Measurements from ENCODE around the gene TMEM154. TPM values are rescaled to one million over a fixed set of nuclear protein-coding genes. Genes with fewer than 3 reads are reported as not detected.

TMEM154 gene
- polyA plus RNA-seq, 3 donors = 24.7 to 157 (median 117) TPM

GRCh38 chr4:152689615-152690501, 10.1 kb upstream of the TMEM154 start:
- H3K27ac Mint-ChIP-seq = peak overlapping the region in 4 of 7 donors; percentile 2 to 91 (median 26)
- 86% methylated on average over 4 of the region's 7 CpGs for WGBS (ENCODE audit: insufficient coverage)
- H3K4me3 Mint-ChIP-seq = no peak overlapping the region
- Histone ChIP-seq H3K27me3 (ENCODE audit: control insufficient read depth in 2 of 2, insufficient read depth in 2 of 2, low read length in 2 of 2) (no peaks in the 10 kb centered on the region), H2AFZ (ENCODE audit: insufficient read depth, low read depth, low read length, poor library complexity, severe bottlenecking) (no peak overlapping the region), H3K9ac (ENCODE audit: insufficient read depth, low read length, poor library complexity, severe bottlenecking) (no peak overlapping the region), H3K4me1 (ENCODE audit: control insufficient read depth in 1 of 2, insufficient read depth in 2 of 2, low read length in 2 of 2) (peaks cover 19% of the 10 kb centered on the region in 2 donors), H3K9me3 (replicated peaks in 1 of 2; ENCODE audit: control insufficient read depth in 1 of 2, insufficient read depth in 1 of 2, low read length in 2 of 2) (no peaks in the 10 kb centered on the region), H3K4me2 (replicated peaks; ENCODE audit: extremely low read depth, low read length, poor library complexity, severe bottlenecking) (no peak overlapping the region), H3K36me3 (replicated peaks in 1 of 2; ENCODE audit: control insufficient read depth in 1 of 2, insufficient read depth in 2 of 2, low read length in 2 of 2) (no peaks in the 10 kb centered on the region), H3K27ac (ENCODE audit: low read depth in 1 of 2, low read length in 2 of 2) (no peak overlapping the region), H3K79me2 (ENCODE audit: insufficient read depth, low read length) (no peaks in the 10 kb centered on the region), H4K20me1 (ENCODE audit: insufficient read depth, low read length) (no peaks in the 10 kb centered on the region), H3K4me3 (replicated peaks in 1 of 3; ENCODE audit: low read depth in 2 of 3, low read length in 3 of 3) (no peak overlapping the region)
- peaks cover 24% of the 10 kb centered on the region for H3K4me1 Mint-ChIP-seq
- TF ChIP-seq, protein P1, sequence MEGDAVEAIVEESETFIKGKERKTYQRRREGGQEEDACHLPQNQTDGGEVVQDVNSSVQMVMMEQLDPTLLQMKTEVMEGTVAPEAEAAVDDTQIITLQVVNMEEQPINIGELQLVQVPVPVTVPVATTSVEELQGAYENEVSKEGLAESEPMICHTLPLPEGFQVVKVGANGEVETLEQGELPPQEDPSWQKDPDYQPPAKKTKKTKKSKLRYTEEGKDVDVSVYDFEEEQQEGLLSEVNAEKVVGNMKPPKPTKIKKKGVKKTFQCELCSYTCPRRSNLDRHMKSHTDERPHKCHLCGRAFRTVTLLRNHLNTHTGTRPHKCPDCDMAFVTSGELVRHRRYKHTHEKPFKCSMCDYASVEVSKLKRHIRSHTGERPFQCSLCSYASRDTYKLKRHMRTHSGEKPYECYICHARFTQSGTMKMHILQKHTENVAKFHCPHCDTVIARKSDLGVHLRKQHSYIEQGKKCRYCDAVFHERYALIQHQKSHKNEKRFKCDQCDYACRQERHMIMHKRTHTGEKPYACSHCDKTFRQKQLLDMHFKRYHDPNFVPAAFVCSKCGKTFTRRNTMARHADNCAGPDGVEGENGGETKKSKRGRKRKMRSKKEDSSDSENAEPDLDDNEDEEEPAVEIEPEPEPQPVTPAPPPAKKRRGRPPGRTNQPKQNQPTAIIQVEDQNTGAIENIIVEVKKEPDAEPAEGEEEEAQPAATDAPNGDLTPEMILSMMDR (IDR thresholded peaks at IDR 0.05) = no peak
- peak; percentile 29 to 56 (median 42) for DNase-seq
- peaks cover 0 to 4% (median 1%) of the 10 kb centered on the region in 3 donors for H3K27me3 Mint-ChIP-seq (ENCODE audit: low read depth in 3 of 3)
- peaks cover 0 to 1% (median 0%) of the 10 kb centered on the region in 7 donors for H3K9me3 Mint-ChIP-seq
- no peaks in the 10 kb centered on the region for H3K36me3 Mint-ChIP-seq
- intact Hi-C loops (cut with micrococcal nuclease) = no loop called here

- H3K4me3 ChIP-seq (replicated peaks in 1 of 3; ENCODE audit: low read depth in 2 of 3, low read length in 3 of 3) = no peak overlapping the region
- H3K79me2 ChIP-seq (ENCODE audit: insufficient read depth, low read length) = no peaks in the 10 kb centered on the region
- H3K4me1 ChIP-seq (ENCODE audit: control insufficient read depth in 1 of 2, insufficient read depth in 2 of 2, low read length in 2 of 2) = peaks cover 19% of the 10 kb centered on the region in 2 donors
- peaks cover 27% of the 10 kb centered on the region for H3K4me1 Mint-ChIP-seq
- peaks cover 0 to 1% (median 0%) of the 10 kb centered on the region in 7 donors for H3K9me3 Mint-ChIP-seq
- H4K20me1 ChIP-seq (ENCODE audit: insufficient read depth, low read length) = no peaks in the 10 kb centered on the region
- no peak overlapping the region for H3K9ac ChIP-seq (ENCODE audit: insufficient read depth, low read length, poor library complexity, severe bottlenecking)
- no peak overlapping the region for H2AFZ ChIP-seq (ENCODE audit: insufficient read depth, low read depth, low read length, poor library complexity, severe bottlenecking)
- no peaks in the 10 kb centered on the region for H3K36me3 ChIP-seq (replicated peaks in 1 of 2; ENCODE audit: control insufficient read depth in 1 of 2, insufficient read depth in 2 of 2, low read length in 2 of 2)
- TF ChIP-seq, protein P1 (IDR thresholded peaks at IDR 0.05) = no peak
- H3K4me3 Mint-ChIP-seq = no peak overlapping the region
- no peak overlapping the region for H3K27ac Mint-ChIP-seq
- H3K27ac ChIP-seq (ENCODE audit: low read depth in 1 of 2, low read length in 2 of 2) = no peak overlapping the region
- no peak for DNase-seq
- no peaks in the 10 kb centered on the region for H3K27me3 ChIP-seq (ENCODE audit: control insufficient read depth in 2 of 2, insufficient read depth in 2 of 2, low read length in 2 of 2)
- no peaks in the 10 kb centered on the region for H3K36me3 Mint-ChIP-seq
- no peaks in the 10 kb centered on the region for H3K9me3 ChIP-seq (replicated peaks in 1 of 2; ENCODE audit: control insufficient read depth in 1 of 2, insufficient read depth in 1 of 2, low read length in 2 of 2)
- no CpG with 5 or more reads among the region's 2 CpGs for WGBS (ENCODE audit: insufficient coverage)
- intact Hi-C loops (cut with micrococcal nuclease) = no loop called here
- H3K4me2 ChIP-seq (replicated peaks; ENCODE audit: extremely low read depth, low read length, poor library complexity, severe bottlenecking) = no peak overlapping the region
- peaks cover 0 to 4% (median 1%) of the 10 kb centered on the region in 3 donors for H3K27me3 Mint-ChIP-seq (ENCODE audit: low read depth in 3 of 3)
Observed at GRCh38 chr4:152687974-152688599, 8.3 kb upstream of the TMEM154 start.
